GM12865 (cell line): ENCODE data around the gene WARS2.
A peak's percentile ranks its signal among the peaks of the same experiment; 100 is the strongest.

Experiments
- DNase-seq: peaks from one replicate; pipeline ENCODE4 v3.0.0; 2010; ENCODE audit warnings: low read depth
- H3K4me3 ChIP-seq: 2 replicates; pipeline ENCODE4 v1.5.1; 2011; ENCODE audit warnings: mild to moderate bottlenecking, low read depth, low read length, control low read depth
- TF ChIP-seq, protein P1 (sequence below): IDR thresholded peaks from 2 replicates; pipeline ENCODE4 v1.5.1; 2011; ENCODE audit warnings: low read length, control low read depth, low read depth, inconsistent platforms; ENCODE audit not compliant: insufficient read depth; ENCODE audit errors: missing control alignments

WARS2 gene

DNA sequence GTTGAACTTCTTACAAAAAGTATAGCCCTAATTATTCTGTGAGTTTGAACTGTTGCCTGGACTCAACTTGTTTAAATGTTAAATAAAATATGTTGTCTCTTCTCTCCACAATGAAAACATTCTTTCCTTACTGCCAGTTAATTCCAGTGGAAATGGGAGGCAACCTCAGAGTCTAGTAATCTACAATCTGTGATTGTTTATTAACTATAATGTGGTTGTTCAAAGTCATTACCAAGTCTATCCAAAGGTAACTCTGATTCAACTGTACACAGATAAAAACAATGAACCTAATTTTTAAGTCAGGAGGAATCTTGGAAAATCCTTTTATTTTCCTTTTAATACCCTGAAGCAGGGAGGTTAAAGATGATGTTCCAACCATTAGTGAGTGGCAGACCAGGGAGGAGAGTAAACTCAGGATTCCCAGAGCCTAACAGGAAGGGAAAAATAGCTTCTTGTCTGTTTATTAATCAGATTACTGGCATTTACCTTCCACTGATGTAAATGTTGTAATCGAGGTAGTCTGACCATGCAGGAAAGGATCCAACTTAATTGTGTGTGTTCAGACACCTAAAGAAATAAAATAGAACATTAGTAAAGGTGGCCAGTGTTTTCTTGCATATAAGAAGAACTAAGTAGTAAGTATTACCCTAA is 95.2 kb downstream of the WARS2 start:
- TF ChIP-seq, protein P1, sequence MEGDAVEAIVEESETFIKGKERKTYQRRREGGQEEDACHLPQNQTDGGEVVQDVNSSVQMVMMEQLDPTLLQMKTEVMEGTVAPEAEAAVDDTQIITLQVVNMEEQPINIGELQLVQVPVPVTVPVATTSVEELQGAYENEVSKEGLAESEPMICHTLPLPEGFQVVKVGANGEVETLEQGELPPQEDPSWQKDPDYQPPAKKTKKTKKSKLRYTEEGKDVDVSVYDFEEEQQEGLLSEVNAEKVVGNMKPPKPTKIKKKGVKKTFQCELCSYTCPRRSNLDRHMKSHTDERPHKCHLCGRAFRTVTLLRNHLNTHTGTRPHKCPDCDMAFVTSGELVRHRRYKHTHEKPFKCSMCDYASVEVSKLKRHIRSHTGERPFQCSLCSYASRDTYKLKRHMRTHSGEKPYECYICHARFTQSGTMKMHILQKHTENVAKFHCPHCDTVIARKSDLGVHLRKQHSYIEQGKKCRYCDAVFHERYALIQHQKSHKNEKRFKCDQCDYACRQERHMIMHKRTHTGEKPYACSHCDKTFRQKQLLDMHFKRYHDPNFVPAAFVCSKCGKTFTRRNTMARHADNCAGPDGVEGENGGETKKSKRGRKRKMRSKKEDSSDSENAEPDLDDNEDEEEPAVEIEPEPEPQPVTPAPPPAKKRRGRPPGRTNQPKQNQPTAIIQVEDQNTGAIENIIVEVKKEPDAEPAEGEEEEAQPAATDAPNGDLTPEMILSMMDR = no peak
- DNase-seq = no peak
- no peak overlapping the region for H3K4me3 ChIP-seq

DNA sequence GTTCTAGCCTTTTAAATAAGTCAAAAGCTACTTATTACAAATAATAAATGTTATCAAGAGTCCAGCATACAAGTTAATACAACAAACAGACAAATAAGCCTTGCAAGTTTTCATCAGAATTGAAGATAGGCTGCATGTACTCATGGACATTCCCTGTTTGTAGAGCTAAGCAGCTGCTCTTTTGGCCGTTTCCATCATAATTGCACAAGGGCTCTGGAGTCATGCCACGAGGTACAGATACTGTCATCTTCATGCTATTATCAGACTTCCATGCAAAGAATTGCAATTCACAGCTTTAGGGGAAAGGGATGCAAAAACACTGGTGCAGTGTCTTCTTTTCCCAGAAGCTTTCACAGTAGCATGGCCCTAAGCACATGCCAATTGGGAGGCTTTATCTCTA is 99.5 kb downstream of the WARS2 start:
- TF ChIP-seq, protein P1 = no peak

DNA sequence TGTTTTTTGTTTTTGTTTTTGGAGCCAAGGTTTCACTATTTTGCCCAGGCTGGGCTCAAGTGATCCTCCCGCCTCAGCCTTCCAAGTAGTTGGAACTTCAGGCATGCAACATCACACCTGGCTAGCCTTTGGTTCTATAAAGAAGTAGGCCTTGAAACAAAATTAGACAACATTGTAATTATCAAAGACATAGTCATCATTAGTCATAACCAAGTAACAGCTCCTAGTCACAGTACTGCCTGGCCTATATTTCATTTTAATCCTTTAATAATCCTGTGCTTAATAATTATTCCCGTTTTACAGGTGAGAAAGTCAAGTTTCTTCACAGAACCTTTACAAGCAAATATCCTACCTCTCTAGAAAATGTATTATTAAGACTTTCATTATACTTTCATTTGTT is 100.0 kb downstream of the WARS2 start:
- TF ChIP-seq, protein P1 = no peak
- DNase-seq = no peak
- H3K4me3 ChIP-seq = no peak overlapping the region

More for the DNA sequence above, 99.5 kb downstream of the WARS2 start:
- no peak overlapping the region for H3K4me3 ChIP-seq
- no peak for DNase-seq

DNA sequence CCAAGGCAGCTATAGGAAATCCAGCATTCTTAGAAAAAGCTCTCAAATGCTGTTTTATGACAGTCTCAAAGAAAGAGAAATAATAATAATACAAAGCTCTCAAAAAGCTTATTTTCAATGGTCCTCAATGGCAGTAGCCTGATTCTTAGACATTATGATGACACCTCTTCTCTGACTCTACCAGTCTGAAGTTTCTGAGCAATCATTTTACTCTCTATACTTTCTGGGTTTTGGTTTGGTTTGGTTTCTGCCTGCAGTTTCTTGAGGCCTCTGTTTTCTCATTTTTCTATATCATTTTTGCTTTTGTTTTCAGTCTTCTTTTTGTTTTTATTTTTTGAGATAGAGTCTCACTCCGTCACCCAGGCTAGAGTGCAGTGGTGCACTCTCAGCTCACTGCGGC is 102.1 kb downstream of the WARS2 start:
- H3K4me3 ChIP-seq = no peak overlapping the region
- peak; percentile 4 for DNase-seq
- TF ChIP-seq, protein P1 = no peak

DNA sequence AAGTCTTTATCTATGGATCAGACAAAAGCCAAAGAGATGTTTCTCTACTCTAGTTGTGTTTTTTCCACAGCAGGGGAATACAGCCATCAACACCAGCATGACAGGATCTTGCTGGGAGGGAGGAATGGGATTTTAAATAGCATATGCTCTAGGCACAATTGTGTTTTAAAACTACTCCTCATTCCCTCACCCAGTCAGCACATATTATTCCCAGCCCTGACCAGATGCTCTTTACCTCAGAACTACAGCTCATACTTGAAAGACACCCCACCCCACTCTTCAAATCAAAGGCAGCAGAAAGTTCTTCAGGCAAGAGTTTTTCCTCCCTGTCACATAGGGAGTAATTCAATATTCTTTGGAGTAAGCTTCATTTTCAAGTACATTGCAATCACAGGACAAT is 106.1 kb downstream of the WARS2 start:
- no peak for DNase-seq

DNA sequence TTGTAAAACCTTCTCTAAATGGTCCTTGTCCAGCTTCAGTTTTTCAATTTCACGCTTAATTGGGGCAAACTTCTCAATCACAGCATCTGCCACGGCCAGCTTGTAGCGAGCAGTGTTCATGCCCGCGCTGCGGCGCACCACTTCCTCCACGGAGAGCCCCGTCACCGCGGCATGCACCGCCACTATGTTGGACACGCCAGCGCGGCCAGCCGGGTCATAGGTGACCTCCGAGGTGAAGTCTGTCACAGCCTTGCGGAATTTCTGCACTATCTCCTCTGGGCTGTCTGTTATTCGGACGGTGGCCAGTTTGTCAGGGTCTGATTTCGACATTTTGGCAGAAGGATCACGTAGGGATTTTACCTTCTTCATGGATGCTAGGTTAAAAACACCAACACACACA is 107.5 kb downstream of the WARS2 start:
- TF ChIP-seq, protein P1 = no peak
- no peak overlapping the region for H3K4me3 ChIP-seq
- DNase-seq = no peak

More for the DNA sequence above, 106.1 kb downstream of the WARS2 start:
- TF ChIP-seq, protein P1 = no peak
- no peak overlapping the region for H3K4me3 ChIP-seq

DNA sequence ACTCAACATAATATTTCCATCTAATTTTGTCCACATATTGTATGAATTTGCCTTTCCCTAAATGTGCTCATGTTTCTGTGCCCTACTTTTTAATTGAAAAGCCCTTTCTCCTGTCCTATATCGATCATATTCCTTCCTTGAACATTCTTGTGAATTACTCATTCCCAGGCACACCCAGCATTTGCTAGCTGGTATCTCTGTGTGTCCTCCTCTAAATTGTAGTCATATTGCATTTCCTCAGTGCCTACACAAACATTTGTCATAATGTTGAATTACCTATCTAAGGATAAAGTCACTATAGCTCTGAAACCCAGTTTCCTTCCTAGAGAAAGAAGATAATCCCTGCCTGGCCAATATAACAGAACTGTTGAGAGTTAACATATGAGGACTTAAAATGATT is 112.7 kb downstream of the WARS2 start:
- H3K4me3 ChIP-seq = no peak overlapping the region
- DNase-seq = no peak
- TF ChIP-seq, protein P1 = no peak
